NCI-H2107 treated with DMSO at 0.1 percent for 48 hours (cell line): ENCODE data around the gene MYH9.

Source experiments
- DNase-seq: peaks from one replicate; lab custom pipeline; 2025; ENCODE audit not compliant: unreplicated experiment; lab: John Stamatoyannopoulos, UW

MYH9 gene

GRCh38 chr22:36234919-36235318, 152.8 kb downstream of the MYH9 start:
- no peak for DNase-seq

- DNase-seq, result no peak
Measured at GRCh38 chr22:36234213-36234612, 153.6 kb downstream of the MYH9 start.

GRCh38 chr22:36233796-36234195, 154.0 kb downstream of the MYH9 start:
- DNase-seq, result no peak

GRCh38 chr22:36232715-36233401, 154.9 kb downstream of the MYH9 start:
- DNase-seq, result no peak
